ENCODE measurements around the gene CD3E.

Gene CD3E

GRCh38 chr11:118353084-118353710, 48.7 kb downstream of the CD3E start:
- Histone ChIP-seq H3K36me3 (ENCODE audit: insufficient read depth, low read length) (peaks cover 39% of the 10 kb centered on the region), H3F3A (ENCODE audit: low read depth) (peaks cover 11% of the 10 kb centered on the region; the same call in 1 of the 2 replicates), H2AFZ (ENCODE audit: low read length) (no peak overlapping the region), H3K9me3 (ENCODE audit: insufficient read depth, low read depth, low read length) (no peaks in the 10 kb centered on the region), H3K79me2 (ENCODE audit: insufficient read depth, low read length) (peaks cover 23% of the 10 kb centered on the region), H3K4me1 (ENCODE audit: insufficient read depth, low read length, poor library complexity, severe bottlenecking) (peaks cover 12% of the 10 kb centered on the region), H3K9ac (ENCODE audit: low read depth, low read length, poor library complexity, severe bottlenecking) (no peak overlapping the region), H3K4me3 (ENCODE audit: low read length, poor library complexity, severe bottlenecking) (no peak overlapping the region), H4K20me1 (ENCODE audit: insufficient read depth, low read length, poor library complexity, severe bottlenecking) (no peaks in the 10 kb centered on the region), H3K4me2 (ENCODE audit: low read depth, low read length, poor library complexity, severe bottlenecking) (no peak overlapping the region), H3K27me3 (ENCODE audit: insufficient read depth, low read length, poor library complexity, severe bottlenecking) (no peaks in the 10 kb centered on the region), H3K9me2 (replicated peaks; ENCODE audit: low read depth, low read length) (no peaks in the 10 kb centered on the region)
- peak; percentile 74 for TF ChIP-seq CTCF (conservative IDR thresholded peaks at IDR 0.05; ENCODE audit: low read length)
- no peak for TF ChIP-seq EZH2phosphoT487 (IDR thresholded peaks at IDR 0.05; ENCODE audit: borderline replicate concordance)

- H3K4me2 ChIP-seq (ENCODE audit: low read depth, low read length, poor library complexity, severe bottlenecking): no peak overlapping the region
- no peaks in the 10 kb centered on the region for H3K36me3 ChIP-seq (ENCODE audit: insufficient read depth, low read length)
- H3K9me3 ChIP-seq (ENCODE audit: insufficient read depth, low read depth, low read length): no peaks in the 10 kb centered on the region
- no peaks in the 10 kb centered on the region for H3K27me3 ChIP-seq (ENCODE audit: insufficient read depth, low read length, poor library complexity, severe bottlenecking)
- no peak for TF ChIP-seq CTCF (conservative IDR thresholded peaks at IDR 0.05; ENCODE audit: low read length)
- no peak for TF ChIP-seq EZH2phosphoT487 (IDR thresholded peaks at IDR 0.05; ENCODE audit: borderline replicate concordance)
- H3F3A ChIP-seq (ENCODE audit: low read depth): peaks cover 5% of the 10 kb centered on the region; the same call in 1 of the 2 replicates
- no peak overlapping the region for H2AFZ ChIP-seq (ENCODE audit: low read length)
- peaks cover 4% of the 10 kb centered on the region for H4K20me1 ChIP-seq (ENCODE audit: insufficient read depth, low read length, poor library complexity, severe bottlenecking)
- H3K9me2 ChIP-seq (replicated peaks; ENCODE audit: low read depth, low read length): no peaks in the 10 kb centered on the region
- H3K4me1 ChIP-seq (ENCODE audit: insufficient read depth, low read length, poor library complexity, severe bottlenecking): peaks cover 36% of the 10 kb centered on the region
- no peak overlapping the region for H3K4me3 ChIP-seq (ENCODE audit: low read length, poor library complexity, severe bottlenecking)
- peaks cover 36% of the 10 kb centered on the region for H3K79me2 ChIP-seq (ENCODE audit: insufficient read depth, low read length)
- no peak overlapping the region for H3K9ac ChIP-seq (ENCODE audit: low read depth, low read length, poor library complexity, severe bottlenecking)
Observed at GRCh38 chr11:118358071-118358470, 53.5 kb downstream of the CD3E start.

GRCh38 chr11:118359295-118359958, 54.9 kb downstream of the CD3E start, which contains the start of gene UBE4A:
TSS of gene UBE4A (plus strand) at chr11:118359600. CDS start at chr11:118365081, 5,481 bp downstream.
- TF ChIP-seq EZH2phosphoT487 (IDR thresholded peaks at IDR 0.05; ENCODE audit: borderline replicate concordance) (no peak), CTCF (conservative IDR thresholded peaks at IDR 0.05; ENCODE audit: low read length) (no peak)
- no peaks in the 10 kb centered on the region for H3K9me3 ChIP-seq (ENCODE audit: insufficient read depth, low read depth, low read length)
- H3K9ac ChIP-seq (ENCODE audit: low read depth, low read length, poor library complexity, severe bottlenecking): peak within 1 kb of the TSS; percentile 84
- no peaks in the 10 kb centered on the region for H3K36me3 ChIP-seq (ENCODE audit: insufficient read depth, low read length)
- peaks cover 4% of the 10 kb centered on the region for H4K20me1 ChIP-seq (ENCODE audit: insufficient read depth, low read length, poor library complexity, severe bottlenecking)
- H3K4me3 ChIP-seq (ENCODE audit: low read length, poor library complexity, severe bottlenecking): peak within 1 kb of the TSS; percentile 86
- H3K27me3 ChIP-seq (ENCODE audit: insufficient read depth, low read length, poor library complexity, severe bottlenecking): no peaks in the 10 kb centered on the region
- H3F3A ChIP-seq (ENCODE audit: low read depth): peaks cover 5% of the 10 kb centered on the region; the same call in 1 of the 2 replicates
- peak within 1 kb of the TSS; percentile 83 for H3K4me2 ChIP-seq (ENCODE audit: low read depth, low read length, poor library complexity, severe bottlenecking)
- peak within 1 kb of the TSS; percentile 81 for H2AFZ ChIP-seq (ENCODE audit: low read length)
- H3K9me2 ChIP-seq (replicated peaks; ENCODE audit: low read depth, low read length): no peaks in the 10 kb centered on the region
- H3K79me2 ChIP-seq (ENCODE audit: insufficient read depth, low read length): peaks cover 44% of the 10 kb centered on the region
- peaks cover 41% of the 10 kb centered on the region for H3K4me1 ChIP-seq (ENCODE audit: insufficient read depth, low read length, poor library complexity, severe bottlenecking)

Data from Loucy (cell line).